Kidney glomerular epithelial cell (primary cell): ENCODE data around the gene FOXN1.
"Not testable (repeated sequence)": the region's sequence is repeated elsewhere in the genome, so short reads cannot be mapped to it uniquely, and the experiment has no call there.

Source experiments
- DNase-seq: peaks from one replicate; lab custom pipeline; 2025; lab: John Stamatoyannopoulos, UW

FOXN1 gene

DNA sequence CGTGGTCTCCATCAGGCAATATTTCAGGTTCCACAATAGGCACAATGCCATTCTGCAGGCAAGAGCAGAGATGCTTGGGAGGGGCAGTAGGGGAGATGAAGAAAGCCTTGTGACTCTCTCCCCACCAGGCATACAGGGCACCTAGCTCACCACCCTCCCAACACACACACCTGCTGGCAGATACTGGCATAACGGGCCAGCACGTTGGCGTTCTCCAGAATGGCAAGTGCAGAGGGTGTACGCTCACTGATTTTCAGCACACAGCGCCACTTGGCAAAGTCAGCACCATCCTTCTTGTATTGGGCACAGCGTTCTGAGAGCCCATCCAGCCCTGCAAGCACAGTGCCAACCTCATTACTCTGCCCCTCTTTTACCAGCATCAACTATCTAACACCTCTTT, 68.4 kb downstream of the FOXN1 start:
- DNase-seq = no peak

DNA sequence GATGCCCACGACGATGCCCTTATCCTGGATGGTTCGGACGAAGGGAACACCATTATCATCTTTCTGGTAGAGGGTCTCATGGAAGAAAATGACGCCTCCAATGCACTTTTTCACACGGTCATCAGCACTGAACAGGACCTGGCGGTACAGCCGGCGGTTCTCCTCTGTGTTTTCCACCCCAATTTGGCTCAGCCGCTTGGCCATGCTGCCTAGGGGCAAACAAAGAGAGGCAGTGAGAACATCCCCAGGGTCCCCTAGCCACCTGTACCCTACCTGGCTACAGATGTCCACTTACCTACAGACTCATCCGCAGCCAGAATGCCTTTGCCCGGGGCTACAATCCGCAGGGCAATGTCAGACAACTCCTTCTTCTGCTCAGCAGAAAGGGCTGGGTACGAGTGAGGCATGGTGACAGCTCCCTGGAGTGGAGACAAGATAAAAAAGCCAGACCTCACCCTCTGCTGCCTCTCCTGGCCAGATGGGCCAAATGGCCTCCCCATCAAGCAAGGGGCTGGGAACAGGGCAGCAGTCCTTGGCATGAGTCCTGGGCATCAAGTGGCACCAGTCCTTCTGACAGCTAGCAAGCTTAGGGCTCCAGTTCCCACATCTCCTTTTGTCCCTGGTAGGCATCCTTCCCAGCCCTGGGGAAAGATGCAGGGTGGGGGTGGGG, 69.1 kb downstream of the FOXN1 start:
- DNase-seq = no peak

DNA sequence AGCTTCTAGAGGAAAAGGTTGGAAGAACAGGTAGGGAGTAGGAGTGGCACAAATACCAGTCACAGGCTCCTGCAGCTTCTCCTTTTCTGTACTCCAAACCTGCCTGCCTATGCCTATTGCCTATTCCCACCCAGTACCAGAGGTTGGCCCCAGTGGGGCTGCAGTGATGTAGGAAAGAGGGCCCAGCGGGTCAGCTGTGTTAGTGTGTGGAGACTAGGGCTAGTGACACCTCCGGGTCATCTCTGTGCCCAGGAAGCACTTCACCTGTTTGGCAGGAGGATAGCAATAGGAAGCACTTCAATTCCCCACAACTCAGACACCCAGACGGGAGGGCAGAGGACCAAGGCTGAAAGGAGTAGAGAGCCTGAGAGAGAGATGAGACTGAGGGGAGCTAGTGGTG, 69.9 kb downstream of the FOXN1 start:
- DNase-seq = not testable (repeated sequence)

DNA sequence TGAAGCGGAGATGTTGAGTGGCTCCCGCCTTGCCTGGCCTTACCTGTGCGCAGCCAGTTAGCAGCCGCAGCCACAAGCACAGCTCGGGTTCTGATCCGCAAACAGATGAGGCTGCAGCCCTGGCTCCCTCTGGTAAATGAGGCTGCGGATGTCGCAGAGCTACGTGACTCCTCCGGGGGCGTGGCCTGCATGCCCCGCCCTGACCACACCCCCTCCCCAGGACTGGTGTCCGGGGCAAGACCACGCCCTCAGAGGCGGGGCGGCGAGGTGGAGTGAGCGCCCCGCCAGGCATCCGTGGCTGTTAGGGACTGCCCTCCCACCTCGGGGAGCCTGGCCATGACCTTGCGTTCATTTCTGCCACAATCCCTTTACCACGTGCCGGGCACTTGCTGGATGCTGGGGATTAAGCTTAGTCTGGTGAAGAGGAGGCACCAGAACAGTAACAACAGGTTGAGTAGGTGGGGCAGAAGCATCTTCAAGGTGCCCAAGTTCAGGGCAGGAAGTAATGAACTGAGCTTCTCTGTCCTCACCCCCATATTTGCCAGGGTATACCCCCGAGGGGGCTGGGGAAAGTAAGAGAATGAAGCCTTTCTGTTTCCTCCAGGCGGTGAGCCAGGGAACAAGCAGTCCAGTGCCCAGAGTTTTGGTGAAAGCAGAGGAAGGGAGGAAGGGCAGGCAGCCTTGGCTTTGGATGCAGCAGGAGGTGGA, 70.8 kb downstream of the FOXN1 start, which contains the start of gene ALDOC:
Gene ALDOC, minus strand, starts transcription at position 138 of the 708 bp plus-strand sequence. CDS start 1,363 bp downstream, outside the sequence.
- DNase-seq = peak; percentile 67

DNA sequence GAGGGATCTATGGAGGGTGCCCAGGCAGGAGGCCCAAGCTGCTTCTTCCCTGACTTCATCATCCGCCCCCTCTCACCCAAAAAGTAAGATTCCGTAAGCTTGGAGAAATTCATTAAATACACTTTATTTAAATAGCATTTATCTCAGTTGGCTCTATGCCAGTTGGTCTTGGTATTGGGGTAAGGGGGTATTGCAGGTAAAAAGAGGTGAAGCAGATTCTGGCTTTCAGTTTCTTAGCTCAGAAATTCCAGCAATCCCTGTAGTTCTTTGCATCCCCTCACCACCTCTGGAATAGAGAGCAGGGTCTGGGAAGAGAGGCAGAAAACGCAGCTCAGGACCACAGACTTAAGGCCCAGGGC, 71.3 kb downstream of the FOXN1 start:
- no peak for DNase-seq

DNA sequence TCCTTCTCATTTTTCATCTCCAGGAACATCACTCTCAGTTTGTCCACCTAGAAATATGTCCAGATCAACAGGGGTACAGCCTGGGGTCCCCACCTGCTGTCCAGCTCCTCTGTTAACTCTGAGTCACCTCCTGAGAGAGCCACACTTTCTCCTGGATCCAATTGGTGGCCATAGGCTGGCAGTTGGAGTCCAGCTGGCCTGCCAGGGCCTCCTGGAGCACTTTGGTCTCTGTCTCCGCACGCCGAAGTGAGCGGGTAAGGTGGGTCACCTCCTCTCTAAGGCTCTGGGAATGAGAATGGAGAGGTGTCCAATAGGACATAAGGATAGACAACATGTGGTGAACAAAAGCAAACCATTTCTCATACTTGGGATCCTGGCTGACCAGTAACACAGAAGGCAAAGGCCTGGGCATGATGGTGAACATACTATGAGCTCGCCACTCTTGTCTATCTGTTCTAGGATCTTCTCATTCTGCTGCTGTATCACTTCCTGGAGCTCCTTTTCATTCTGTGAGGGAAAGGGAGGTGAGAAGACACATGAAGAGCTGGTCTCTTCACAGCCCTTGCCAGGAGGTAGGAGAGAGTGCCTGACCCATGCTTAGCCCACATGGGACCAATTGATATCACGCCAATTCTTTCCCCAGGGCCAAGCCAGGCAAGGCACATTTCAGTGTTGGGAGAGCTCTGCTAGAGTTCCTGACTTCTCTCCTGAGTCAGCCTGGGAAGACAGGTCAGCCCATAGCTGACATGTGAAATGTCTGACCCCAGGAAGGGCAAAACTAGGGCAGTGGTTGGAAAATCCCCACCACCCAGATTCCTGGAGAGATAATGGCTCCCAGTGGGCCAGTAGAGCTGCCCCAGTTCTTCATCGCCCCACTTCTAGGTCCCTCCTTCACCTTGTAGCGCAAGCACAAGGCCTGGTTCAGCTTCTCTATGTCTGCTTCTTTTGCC, 72.4 kb downstream of the FOXN1 start:
- no peak for DNase-seq

DNA sequence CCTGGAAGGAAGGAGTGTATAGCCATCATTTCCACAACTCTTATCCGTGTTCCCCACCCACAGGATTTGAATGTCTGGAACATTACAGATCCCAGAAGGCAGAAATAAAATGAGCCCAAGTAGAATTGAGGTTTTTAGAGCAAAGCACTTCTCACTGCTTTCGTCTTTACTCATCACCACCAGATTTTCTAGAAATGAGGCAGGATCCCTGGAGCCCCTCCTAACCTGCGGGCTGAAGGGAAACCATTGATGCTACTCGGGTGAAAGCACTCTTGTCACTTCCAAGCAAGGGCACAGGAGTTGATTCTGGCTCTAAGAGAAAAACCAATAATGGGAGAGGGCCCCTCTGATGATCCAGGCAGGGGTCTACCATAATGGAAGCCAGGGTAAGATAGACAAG, 73.4 kb downstream of the FOXN1 start:
- no peak for DNase-seq

DNA sequence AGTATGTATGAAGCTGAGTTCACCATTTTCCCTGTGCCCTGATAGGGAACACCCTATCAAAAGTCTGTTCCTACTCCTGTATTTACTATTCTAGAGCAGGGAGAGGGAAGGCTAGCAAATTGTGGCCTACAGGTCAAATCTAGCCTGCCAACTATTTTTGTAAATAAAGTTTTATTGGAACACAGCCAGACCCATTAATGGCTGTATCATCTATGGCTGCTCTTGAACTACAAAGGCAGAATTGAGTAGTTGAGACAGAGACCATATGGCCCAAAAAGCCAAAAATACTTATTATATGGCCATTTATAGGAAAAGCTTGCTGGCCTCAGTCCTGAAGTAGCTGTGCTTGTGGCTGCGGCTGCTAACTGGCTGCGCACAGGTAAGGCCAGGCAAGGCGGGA, 74.8 kb downstream of the FOXN1 start:
- DNase-seq = no peak

DNA sequence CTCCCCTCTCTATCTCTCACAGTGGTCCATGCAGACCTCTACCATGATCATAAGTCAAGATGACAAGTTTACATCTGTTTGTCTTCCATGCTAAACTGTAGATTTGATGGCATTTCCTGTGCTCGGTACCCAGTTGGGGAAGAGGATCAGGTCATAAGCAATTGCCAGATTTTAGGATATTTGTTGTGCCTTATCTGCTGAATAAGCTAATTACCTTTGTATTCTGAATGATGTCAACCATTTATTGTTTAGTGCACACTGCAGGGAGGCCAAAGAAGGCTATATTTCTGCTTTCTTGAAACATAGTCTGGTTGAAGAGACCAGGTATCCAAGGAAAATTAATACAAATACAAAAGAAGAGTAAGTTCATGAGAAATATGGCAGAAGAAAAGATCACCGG, 76.4 kb downstream of the FOXN1 start:
- no peak for DNase-seq

DNA sequence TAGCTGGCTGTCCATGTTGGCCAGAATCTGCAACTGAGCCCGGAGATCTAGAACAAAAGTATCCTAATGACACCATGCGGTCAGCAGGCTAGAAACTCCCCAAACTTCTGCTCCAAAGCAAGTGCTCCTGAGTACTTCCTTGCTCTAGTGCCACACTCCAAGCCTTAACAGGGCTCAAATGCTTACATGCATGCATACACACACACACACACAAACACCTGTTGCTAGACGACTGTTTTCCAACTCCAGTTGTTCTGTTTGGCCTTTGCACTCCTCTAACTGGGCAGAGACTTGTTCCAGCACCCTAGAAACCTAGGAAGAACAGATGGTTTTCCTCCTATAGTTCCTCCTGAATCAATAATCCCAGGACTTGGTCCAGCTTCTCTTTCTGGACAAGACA, 78.3 kb downstream of the FOXN1 start:
- DNase-seq = no peak

DNA sequence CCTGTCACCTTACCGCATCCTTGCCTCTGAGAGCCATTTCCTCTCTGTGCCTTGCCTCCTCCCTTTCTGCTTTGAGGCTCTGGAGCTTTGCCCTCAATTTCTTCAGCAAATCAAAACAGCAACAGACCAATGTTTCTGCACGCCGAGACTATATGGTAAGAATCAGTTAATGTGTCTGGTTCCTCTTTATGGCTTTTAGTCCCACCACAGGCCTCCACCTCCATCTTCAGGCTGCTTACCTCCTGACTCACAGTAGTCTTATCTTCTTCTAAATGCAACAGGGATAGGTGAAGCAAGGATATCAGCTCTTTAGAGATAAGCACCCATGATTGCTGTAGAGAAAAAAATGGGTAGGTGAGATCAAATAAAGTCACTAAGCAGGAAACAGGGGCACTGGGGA, 79.7 kb downstream of the FOXN1 start:
- no peak for DNase-seq
